Smooth muscle cell (in vitro differentiated cells): Measurements from ENCODE around the gene TRIM2. TPM values are rescaled to one million over a fixed set of nuclear protein-coding genes. Genes with fewer than 3 reads are reported as not detected.

ENCODE experiments used
- DNase-seq: peaks from one replicate; lab custom pipeline; 2025; ENCODE audit not compliant: unreplicated experiment; lab: John Stamatoyannopoulos, UW
- H2AFZ ChIP-seq: fragments of 200-600 bp; sonication (generic); 2 replicates; pipeline ENCODE4 v1.6.0; 2016; ENCODE audit warnings: antibody characterized with exemption, low read depth, mild to moderate bottlenecking
- H3F3A ChIP-seq: fragments of 200-600 bp; sonication (generic); 2 replicates; pipeline ENCODE4 v1.6.0; 2017; ENCODE audit warnings: antibody characterized with exemption, low read depth
- H3K27ac ChIP-seq: fragments of 200-600 bp; sonication (generic); 2 replicates; pipeline ENCODE4 v1.5.1; 2016; ENCODE audit warnings: low read depth, mild to moderate bottlenecking
- H3K27me3 ChIP-seq: fragments of 200-600 bp; sonication (generic); 2 replicates; pipeline ENCODE4 v1.6.1; 2016; ENCODE audit warnings: low read depth, mild to moderate bottlenecking
- H3K36me3 ChIP-seq: fragments of 200-600 bp; sonication (generic); 2 replicates; pipeline ENCODE4 v1.5.1; 2016; ENCODE audit warnings: low read depth
- H3K4me1 ChIP-seq: fragments of 200-600 bp; sonication (generic); 2 replicates; pipeline ENCODE4 v1.5.1; 2016; ENCODE audit warnings: low read depth
- H3K4me2 ChIP-seq: fragments of 200-600 bp; sonication (generic); 2 replicates; pipeline ENCODE4 v1.6.0; 2016; ENCODE audit warnings: mild to moderate bottlenecking
- H3K4me3 ChIP-seq: fragments of 200-600 bp; sonication (generic); 2 replicates; pipeline ENCODE4 v1.5.1; 2016; ENCODE audit warnings: mild to moderate bottlenecking
- H3K79me2 ChIP-seq: fragments of 200-600 bp; sonication (generic); 2 replicates; pipeline ENCODE4 v1.6.0; 2016; ENCODE audit warnings: low read depth, mild to moderate bottlenecking
- H3K9ac ChIP-seq: fragments of 200-600 bp; sonication (generic); 2 replicates; pipeline ENCODE4 v1.6.0; 2016; ENCODE audit warnings: low read depth
- H3K9me3 ChIP-seq: fragments of 200-600 bp; sonication (generic); replicated peaks from 2 replicates; pipeline ENCODE4 v1.5.1; 2016; ENCODE audit warnings: low read depth
- H4K20me1 ChIP-seq: fragments of 200-600 bp; sonication (generic); 2 replicates; pipeline ENCODE4 v1.6.0; 2016; ENCODE audit warnings: low read depth
- CTCF ChIP-seq: fragments of 200-600 bp; sonication (generic); IDR thresholded peaks from 2 replicates; pipeline ENCODE4 v1.5.1; 2017; ENCODE audit warnings: borderline replicate concordance, mild to moderate bottlenecking, antibody characterized with exemption; ENCODE audit not compliant: insufficient read depth, poor library complexity, severe bottlenecking
- WGBS: methylation state at CpG from one replicate; pipeline ENCODE4 v1.1.7; 2016; ENCODE audit warnings: low lambda C conversion rate; 5-methylcytosine and 5-hydroxymethylcytosine counted together
- polyA plus RNA-seq: library from polyadenylated mRNA; unstranded; fragments of >200 nt; fragmentation: Nextera tagmentation; extraction: Ambion mirVana; gene quantifications from 2 replicates; pipeline ENCODE4 v1.2.1, GENCODE V29; 2016
- total RNA-seq: library from RNA; depleted of rRNA; stranded (reverse); fragments of >200 nt; gene quantifications from 2 replicates; pipeline ENCODE4 v1.2.3, GENCODE V29; 2014

TRIM2 gene
- total and polyA plus RNA-seq, 2 experiments from 2014 or later, result 9.1 to 33.4 TPM

GRCh38 chr4:153244969-153245368 is 40.7 kb downstream of the TRIM2 start:
- 83% methylated on average over 3 of the region's 3 CpGs for WGBS
- H3K4me1 ChIP-seq, result peaks cover 14% of the 10 kb centered on the region
- no peak for DNase-seq

GRCh38 chr4:153245775-153246174 is 41.5 kb downstream of the TRIM2 start:
- Histone ChIP-seq H3K4me2 (no peak overlapping the region), H3K9me3 (no peaks in the 10 kb centered on the region), H3K27ac (no peak overlapping the region), H3K9ac (no peak overlapping the region), H3K27me3 (no peaks in the 10 kb centered on the region), H4K20me1 (peaks cover 29% of the 10 kb centered on the region), H3K79me2 (peaks cover 12% of the 10 kb centered on the region), H3K4me1 (peaks cover 16% of the 10 kb centered on the region), H3K4me3 (no peak overlapping the region), H2AFZ (no peak overlapping the region), H3K36me3 (no peaks in the 10 kb centered on the region), H3F3A (no peaks in the 10 kb centered on the region)
- no peak for DNase-seq
- no peak for TF ChIP-seq CTCF
- WGBS, result 91% methylated on average over 3 of the region's 3 CpGs

More at GRCh38 chr4:153244969-153245368, 40.7 kb downstream of the TRIM2 start:
- no peak overlapping the region for H3K9ac ChIP-seq
- H4K20me1 ChIP-seq, result peaks cover 29% of the 10 kb centered on the region
- no peak overlapping the region for H2AFZ ChIP-seq
- no peaks in the 10 kb centered on the region for H3K36me3 ChIP-seq
- no peak overlapping the region for H3K4me2 ChIP-seq
- peaks cover 4% of the 10 kb centered on the region for H3K79me2 ChIP-seq
- H3K27ac ChIP-seq, result no peak overlapping the region
- no peaks in the 10 kb centered on the region for H3K27me3 ChIP-seq
- H3F3A ChIP-seq, result no peaks in the 10 kb centered on the region
- H3K4me3 ChIP-seq, result no peak overlapping the region
- no peaks in the 10 kb centered on the region for H3K9me3 ChIP-seq
- TF ChIP-seq CTCF, result no peak

GRCh38 chr4:153246446-153247115 is 42.3 kb downstream of the TRIM2 start:
- no peak overlapping the region for H3K4me2 ChIP-seq
- no peak for TF ChIP-seq CTCF
- WGBS, result 94% methylated on average over 7 of the region's 7 CpGs
- no peak overlapping the region for H3K27ac ChIP-seq
- no peaks in the 10 kb centered on the region for H3K36me3 ChIP-seq
- peaks cover 29% of the 10 kb centered on the region for H4K20me1 ChIP-seq
- H3F3A ChIP-seq, result no peaks in the 10 kb centered on the region
- DNase-seq, result no peak
- H3K4me3 ChIP-seq, result no peak overlapping the region
- H3K4me1 ChIP-seq, result peaks cover 16% of the 10 kb centered on the region
- peaks cover 12% of the 10 kb centered on the region for H3K79me2 ChIP-seq
- no peak overlapping the region for H2AFZ ChIP-seq
- no peaks in the 10 kb centered on the region for H3K27me3 ChIP-seq
- no peaks in the 10 kb centered on the region for H3K9me3 ChIP-seq
- H3K9ac ChIP-seq, result no peak overlapping the region

GRCh38 chr4:153247116-153247490 is 42.9 kb downstream of the TRIM2 start:
- no peak overlapping the region for H3K9ac ChIP-seq
- WGBS, result 97% methylated on average over 6 of the region's 6 CpGs
- H3K4me2 ChIP-seq, result no peak overlapping the region
- no peaks in the 10 kb centered on the region for H3K36me3 ChIP-seq
- peaks cover 24% of the 10 kb centered on the region for H4K20me1 ChIP-seq
- H3F3A ChIP-seq, result no peaks in the 10 kb centered on the region
- no peak for TF ChIP-seq CTCF
- no peak overlapping the region for H3K27ac ChIP-seq
- peaks cover 12% of the 10 kb centered on the region for H3K79me2 ChIP-seq
- no peak overlapping the region for H2AFZ ChIP-seq
- peaks cover 16% of the 10 kb centered on the region for H3K4me1 ChIP-seq
- H3K4me3 ChIP-seq, result no peak overlapping the region
- DNase-seq, result no peak
- no peaks in the 10 kb centered on the region for H3K27me3 ChIP-seq
- H3K9me3 ChIP-seq, result no peaks in the 10 kb centered on the region
